EH (cell line): ENCODE data around the gene TUBGCP6.

Experiments
- DNase-seq: peaks from one replicate; pipeline ENCODE4 v3.0.0-alpha.2; 2015; ENCODE audit warnings: low read depth

Gene TUBGCP6, protein sequence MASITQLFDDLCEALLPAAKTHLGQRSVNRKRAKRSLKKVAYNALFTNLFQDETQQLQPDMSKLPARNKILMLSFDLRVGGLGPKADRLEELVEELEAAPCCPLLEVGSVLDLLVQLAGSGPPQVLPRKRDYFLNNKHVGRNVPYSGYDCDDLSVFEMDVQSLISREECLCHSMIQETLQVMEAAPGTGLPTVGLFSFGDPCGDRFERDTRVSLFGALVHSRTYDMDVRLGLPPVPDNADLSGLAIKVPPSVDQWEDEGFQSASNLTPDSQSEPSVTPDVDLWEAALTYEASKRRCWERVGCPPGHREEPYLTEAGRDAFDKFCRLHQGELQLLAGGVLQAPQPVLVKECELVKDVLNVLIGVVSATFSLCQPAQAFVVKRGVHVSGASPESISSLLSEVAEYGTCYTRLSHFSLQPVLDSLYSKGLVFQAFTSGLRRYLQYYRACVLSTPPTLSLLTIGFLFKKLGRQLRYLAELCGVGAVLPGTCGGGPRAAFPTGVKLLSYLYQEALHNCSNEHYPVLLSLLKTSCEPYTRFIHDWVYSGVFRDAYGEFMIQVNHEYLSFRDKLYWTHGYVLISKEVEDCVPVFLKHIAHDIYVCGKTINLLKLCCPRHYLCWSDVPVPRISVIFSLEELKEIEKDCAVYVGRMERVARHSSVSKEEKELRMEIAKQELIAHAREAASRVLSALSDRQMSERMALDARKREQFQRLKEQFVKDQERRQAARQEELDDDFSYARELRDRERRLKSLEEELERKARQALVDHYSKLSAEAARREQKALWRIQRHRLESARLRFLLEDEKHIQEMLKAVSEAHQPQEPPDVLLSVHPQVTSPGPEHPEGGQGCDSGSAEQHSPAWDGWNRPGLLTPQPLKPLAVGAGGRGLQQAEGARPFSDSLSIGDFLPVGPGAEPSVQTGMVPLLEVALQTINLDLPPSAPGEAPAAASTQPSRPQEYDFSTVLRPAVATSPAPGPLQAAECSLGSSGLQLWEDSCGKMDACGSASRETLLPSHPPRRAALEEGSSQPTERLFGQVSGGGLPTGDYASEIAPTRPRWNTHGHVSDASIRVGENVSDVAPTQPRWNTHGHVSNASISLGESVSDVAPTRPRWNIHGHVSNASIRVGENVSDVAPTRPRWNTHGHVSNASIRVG (N-terminal part only)

DNA sequence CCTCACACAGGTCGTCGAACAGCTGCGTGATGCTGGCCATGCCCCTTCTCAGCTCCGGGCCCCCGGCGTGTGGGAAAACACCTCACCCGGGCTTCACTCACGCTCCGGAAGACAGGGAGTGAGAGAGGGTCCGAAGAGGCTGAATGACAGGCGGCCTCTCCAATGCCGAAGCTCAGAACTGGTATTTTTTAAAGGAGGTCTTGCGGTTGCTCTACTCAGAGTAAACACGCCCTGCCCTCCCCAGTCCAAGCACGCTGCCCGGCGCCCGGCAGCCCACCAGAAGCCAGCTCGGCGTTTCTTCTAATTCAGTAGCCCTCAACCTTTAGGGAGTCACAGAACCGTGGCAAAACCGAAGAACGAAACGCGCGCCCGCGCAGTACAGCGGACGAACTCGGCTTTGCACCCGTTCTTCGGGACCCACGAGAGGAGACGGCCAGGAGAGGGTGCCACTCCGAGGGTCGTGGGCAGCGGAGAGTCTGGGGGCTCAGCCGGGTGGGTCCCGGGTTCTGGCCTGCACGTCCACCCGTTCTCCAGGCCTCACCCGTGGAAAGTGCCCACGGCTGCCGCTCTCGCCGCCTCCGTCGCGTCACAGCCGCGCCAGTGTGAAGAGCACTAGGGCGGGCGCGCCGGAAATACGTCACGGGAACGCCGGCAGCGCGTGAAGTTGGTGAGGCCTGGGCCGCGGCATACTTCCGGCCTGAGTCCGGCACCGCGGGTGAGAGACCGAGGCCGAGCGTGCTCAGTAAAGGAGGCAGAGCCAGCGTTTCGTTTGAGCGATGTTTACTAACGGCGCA, at the start of gene TUBGCP6:
Gene TUBGCP6, minus strand, starts transcription at position 604 of the 794 bp plus-strand sequence. Its CDS starts 564 bp downstream, at position 40.
- peak; percentile 92 for DNase-seq

DNA sequence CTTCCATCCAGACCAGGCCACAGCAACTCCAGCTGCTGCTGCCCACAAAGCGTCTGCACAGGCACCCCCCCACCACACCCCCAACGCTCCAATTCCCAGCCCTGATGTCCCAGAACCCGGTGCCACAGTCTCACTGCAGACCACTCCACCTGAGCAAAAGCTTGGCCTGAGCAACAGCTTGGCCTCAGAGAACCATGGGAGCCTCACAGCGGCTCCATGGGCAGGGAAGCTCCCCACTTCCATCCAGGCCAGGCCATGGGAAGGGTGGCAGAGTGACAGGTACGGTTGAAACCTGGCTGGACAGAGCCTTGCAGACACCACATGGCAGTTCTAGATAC, 49.5 kb upstream of the TUBGCP6 start:
- no peak for DNase-seq

DNA sequence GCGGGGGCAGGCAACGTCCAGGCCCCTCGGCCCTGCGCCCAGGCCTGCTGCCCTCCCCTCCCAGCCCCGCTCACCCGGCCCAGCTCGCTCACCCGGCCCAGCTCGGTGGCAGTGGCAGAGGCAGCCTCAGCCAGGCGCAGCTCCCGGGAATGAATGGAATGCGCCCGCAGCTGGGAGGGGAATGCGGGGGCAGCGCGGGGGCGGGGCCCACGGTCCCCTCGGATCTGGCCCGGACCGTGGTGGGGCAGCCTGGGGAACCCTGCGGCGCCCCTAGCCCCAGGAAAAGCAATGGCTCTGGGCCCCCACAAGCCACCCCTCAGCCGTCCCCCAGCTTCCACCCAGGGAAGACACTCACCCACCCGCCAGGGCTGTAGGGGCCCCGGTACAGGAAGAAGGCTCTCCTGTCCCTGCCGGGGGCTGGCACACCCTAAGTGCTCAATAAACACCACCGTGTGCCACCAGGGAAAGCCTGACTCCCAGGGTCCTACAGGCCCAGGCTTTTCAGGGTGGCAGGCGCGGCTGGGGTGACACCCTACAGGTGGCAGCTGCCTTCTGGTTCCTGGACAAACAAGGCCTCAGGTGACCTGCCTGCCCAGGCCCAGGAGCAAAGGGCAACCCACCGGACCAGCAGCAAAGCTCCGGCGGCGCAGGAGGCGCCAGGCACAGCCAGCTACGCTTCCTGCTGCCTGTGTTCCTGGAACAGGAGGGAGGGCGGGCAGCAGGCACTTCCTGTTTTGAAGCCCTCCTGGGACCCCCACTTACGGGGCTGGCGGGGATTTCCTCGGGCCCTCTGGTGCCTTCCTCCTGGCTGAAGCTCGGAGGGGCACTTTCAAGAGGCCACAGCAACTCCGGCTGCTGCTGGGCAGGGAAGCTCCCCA, 48.9 kb upstream of the TUBGCP6 start:
- peak; percentile 92 for DNase-seq

DNA sequence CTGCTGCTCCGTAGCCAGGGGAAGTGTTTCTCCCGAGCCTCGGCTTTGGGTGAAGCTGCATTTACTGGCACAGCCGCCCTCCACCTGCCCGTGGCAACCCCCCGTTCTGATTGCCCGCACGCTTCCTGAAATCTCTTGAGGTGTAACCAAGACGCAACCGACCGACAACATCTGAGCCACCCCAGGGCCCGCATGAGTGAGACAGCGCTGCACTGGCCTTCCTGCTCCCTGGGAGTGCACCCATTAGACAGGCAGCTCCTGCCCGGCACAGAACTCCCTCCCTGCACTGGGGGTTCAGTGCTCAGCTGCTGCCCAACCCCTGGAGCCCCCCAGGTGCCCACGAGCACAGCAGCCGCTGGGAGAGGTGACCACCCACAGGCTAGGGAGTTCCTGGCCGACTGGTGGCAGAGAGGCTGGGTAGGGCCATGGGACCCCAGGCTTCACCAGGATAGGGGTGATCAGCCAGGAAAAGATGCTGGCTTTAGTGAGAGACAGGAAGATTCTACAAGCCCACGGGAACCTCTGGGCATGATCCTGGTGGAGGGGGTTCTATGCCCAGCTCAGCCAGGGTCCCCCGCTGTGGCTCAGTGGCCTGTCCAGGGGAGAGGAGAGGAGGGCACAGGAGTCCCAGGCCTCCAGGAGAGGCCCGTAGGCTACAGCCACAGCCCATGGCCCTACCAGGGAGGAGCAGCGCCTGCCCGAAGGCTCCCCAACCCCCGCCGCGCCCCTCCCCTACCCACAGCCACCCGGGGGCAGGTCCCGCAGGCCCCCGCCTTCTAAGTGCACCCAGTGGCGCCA, 48.0 kb upstream of the TUBGCP6 start:
- no peak for DNase-seq

DNA sequence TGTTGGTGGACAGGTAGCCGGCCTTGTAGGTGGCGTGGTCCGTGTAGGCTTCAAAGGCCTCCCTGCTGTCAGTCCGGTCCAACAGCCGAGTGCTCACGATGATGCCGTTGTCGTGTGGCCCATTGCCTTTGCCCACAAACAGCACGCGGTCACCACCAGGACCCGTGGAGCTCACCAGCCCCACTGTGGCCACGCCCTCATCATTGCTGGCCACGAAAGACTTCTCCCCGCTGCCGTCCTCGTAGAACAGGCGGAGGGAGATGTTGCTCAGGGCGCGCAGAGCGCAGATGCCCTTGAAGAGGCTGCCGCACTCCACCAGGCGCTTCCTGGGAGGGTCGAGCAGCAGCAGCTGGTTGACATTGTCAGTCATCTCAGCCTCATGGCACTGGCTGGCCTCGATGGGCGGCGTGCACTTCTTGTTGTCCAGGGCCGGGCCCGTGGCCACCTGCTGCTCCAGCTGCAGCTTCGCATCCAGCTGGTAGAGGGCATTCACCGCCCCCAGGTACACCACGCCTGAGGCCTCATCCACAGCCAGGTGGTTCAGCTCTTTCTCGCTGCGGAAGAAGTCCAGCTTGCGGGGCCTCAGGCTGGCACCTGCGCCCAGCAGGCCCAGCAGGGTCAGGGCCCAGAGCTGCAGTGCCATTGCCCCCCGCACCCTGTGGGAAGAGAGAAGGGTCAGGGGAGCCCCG, 45.3 kb upstream of the TUBGCP6 start:
- no peak for DNase-seq

DNA sequence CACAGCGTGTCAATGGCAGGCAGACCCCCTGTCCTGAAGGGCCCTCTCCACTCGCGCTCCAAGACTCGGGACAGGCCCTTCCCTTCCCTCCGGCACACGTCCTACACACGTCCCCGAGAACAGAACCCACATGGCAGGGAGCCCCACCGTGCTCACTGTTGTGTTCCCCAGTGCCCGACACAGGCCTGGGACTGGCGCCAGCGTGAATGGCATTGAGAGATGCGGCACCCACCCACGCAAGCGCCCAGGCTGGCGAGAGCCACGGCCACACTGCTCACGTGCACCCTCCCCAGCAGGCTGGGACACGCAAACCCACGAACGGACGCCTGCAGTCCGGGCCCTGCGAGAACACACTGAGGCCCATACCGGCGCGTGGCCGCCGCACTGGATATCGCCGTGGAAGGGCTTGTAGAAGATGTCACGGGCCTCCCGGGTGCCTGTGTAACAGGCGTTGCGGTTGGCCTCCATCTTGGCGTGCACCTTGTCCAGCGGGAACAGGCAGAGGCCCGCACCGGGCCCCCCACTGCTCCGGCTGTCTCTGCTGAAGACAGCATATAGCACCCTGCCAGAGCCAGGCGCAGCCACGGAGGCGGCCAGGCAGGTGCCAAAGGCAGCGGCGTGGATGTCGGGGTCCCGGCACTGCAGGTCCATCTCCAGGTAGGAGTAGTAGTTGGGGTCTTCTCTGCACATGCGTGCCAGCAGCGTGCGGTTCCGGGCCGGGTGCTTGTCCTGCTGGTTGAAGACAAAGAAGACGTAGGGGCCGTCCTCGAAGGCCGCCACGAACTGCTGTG, 44.5 kb upstream of the TUBGCP6 start:
- no peak for DNase-seq

DNA sequence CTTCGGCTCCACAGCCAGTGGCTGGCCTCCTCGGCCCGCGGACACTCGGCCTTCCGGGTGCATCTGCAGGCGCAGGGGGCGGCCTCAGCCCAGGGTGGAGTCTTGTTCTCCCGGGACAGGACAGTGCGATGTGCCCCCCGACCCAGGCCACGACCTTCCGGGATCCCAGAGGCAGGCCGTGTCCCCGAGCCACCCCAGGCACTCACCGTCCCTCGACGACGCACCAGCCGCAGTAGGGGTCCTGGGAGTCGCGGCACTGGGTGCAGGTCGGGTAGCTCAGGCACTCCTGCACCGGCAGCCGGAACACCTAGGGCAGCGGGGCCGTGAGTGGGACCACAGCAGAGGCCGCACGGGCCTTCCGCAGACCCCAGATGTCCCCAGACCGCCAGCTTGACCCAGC, 42.9 kb upstream of the TUBGCP6 start:
- no peak for DNase-seq

DNA sequence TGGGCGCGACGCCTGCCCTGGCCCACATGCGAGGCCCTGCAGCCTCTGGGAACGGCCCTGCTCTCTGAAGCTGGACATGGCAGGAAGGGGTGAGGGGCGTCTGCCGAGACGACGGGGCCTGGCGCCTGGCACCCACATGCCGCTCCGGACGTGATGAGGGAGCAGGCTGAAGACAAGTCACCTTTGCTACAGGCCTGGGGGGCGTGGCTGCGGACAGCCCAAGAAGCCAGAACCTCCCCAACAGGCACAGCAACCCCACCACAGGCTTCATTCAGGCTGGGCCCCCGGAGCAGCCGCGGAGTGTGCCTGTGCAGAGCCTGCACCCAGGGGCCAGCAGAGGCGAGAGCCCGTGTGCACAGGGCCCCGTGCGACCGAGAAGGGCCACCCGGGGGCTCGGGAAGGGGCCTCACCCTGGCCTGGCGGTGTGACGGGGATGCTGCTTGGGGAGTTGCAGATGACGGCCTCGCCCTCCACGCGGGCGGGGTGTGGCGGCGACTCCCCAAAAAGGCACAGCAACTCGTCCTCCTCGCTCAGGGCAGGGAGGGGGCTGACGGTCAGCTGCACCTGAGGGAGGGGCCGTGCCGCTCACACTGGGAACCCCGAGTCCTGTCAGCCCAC, 42.0 kb upstream of the TUBGCP6 start:
- no peak for DNase-seq

DNA sequence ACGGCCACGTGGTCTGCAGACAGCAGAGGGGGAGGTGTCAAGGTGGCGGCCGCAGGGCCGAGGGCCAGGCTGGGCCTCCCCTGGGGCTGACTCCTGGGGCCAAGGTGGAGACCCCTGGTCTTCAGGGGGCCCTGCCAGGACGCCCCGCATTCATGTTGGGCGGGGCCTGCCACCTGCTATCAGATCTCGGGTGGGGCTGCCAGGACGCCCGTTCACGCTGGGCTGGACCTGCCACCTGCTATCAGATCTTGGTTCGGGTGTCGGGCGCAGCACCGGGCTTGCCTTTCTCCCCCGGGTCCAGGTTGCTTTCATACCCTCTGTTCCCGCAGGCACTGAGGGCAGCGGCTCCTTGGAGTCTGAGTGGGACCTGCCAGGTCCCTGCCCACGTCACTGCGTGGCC, 41.5 kb upstream of the TUBGCP6 start:
- no peak for DNase-seq

DNA sequence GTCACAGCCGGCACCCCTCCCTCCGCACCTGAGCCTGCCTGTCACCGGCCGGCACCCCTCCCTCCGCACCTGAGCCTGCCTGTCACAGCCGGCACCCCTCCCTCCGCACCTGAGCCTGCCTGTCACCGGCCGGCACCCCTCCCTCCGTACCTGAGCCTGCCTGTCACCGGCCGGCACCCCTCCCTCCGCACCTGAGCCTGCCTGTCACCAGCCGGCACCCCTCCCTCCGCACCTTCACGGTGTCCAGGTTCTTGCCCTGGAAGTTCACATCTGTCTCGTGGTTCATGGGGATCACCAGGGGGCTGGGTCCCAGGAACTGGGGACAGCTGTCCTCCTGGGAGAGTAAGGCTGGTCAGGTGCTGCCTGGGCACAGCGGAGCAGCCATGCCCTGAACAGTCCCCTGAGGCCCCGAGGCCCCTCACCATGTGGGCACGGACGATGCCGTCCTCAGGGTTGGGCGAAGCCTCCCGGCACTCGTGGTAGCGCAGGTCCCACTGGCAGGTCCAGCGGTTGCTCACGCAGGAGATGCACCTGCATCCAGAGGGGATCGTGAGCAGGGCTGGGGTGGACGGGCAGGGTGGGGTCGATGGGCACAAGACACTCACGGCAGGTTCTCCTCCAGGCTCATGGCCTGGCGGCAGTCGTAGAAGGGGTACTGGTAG, 40.9 kb upstream of the TUBGCP6 start:
- no peak for DNase-seq

DNA sequence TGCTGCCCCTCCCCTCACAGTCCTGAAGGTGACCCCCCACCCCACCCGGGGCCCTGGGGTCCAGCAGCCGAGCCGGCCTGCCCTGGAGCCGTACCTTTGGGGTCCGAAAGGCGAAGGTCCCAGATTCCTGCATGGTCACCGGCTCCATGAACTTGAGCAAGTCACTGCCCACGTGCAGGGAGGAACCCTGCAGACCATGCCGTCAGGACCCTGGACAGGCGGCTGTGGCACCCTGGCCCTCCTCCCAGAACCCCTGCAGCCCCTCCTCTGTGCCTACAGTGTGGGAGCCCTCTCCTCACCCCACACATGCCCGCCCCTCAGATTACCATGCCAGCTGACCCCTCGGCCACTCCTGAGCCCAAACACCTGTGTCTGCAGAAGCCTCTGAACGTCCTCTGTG, 39.7 kb upstream of the TUBGCP6 start:
- DNase-seq = no peak

DNA sequence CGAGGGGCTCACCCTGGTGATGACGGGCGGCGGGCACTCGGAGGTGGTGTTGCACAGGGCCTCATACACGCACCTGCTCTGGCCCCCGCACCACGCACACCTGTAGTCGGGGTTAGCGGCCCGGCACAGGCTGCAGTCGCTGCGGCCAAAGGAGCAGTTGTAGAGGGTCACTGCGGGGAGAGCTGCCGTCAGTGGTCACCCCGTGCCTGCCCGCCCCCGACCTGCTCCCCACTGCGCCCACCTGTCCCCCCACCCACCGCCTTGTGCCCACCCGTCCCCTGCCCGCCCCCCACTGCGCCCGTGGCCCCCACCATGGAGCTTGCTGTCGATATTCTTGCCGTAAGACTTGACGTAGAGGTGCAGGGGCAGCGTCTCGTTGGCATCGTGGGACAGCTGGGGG, 39.0 kb upstream of the TUBGCP6 start:
- DNase-seq = no peak

DNA sequence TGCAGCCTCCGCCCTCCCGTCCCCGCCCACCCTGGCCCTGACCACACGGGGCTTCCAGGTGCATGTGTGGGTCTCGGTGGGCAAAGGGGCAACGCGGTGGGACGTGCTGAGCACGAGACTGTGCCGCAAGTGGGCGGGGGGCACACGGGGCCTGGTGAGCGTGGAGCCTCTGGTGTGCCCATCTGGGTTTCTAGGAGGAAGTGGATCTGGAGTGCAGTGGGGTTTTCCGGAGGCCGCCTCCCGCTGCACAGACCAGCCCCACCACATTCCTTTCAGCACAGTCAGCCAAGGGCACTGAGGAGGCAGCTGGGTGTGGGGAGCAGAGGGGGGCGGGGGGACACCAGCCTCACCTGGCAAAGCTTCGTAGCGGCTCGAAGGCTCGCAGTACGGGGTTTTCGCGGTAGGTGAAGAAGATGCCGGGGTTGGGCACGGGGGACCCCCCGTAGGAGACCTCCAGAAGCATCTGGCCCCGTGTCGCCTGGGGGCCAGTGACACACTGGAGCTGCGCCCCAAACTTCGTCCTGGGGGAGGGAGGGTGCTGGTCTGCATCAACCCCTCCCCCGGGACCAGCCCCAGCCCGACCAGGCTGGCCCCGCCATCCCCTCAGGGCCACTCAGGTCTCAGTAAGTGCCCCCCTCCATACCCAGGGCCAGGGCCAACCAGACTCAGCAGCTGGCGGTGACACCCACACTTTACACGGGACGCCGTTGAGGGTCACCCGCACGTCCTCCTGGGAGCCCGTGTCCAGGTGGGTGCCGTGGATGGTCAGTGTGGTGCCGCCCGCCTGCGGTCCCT, 37.7 kb upstream of the TUBGCP6 start:
- peak; percentile 88 for DNase-seq

DNA sequence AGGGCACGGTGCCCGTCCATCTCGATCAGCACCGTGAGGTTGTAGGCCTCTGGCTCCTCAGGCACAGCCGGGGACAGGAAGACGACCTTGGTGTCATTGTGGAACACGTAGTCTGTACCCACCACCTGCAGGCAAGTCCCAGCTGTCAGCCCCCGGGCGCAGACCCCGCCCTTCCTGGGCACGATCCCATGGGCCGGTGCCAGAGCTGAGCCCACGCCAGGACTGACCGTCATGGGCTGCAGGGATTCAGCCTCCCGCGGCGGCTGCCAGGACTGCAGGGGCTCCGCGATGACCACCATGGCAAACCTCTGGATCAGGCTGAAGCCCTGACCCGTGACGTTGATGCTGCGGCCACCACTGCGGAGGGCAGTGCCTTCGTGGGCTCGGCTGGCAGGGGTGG, 37.1 kb upstream of the TUBGCP6 start:
- DNase-seq = no peak

DNA sequence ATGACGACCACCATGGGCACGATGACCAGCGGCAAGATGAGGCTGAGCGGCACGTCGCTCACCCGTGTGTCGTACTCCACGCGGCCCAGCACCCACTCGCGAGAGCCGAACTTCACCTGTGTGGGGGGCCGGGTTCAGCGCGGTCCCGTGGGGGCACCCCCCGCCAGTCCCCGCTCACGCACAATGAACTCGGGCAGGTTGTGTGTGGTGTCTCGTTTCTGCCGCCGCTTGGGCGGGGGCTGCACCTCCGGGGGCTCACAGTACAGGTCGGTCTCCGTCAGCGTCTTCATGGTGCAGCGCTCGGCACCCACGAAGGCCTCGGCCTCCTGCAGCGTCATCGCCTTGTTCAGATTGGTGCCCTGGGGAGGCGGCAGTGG, 36.5 kb upstream of the TUBGCP6 start:
- no peak for DNase-seq

DNA sequence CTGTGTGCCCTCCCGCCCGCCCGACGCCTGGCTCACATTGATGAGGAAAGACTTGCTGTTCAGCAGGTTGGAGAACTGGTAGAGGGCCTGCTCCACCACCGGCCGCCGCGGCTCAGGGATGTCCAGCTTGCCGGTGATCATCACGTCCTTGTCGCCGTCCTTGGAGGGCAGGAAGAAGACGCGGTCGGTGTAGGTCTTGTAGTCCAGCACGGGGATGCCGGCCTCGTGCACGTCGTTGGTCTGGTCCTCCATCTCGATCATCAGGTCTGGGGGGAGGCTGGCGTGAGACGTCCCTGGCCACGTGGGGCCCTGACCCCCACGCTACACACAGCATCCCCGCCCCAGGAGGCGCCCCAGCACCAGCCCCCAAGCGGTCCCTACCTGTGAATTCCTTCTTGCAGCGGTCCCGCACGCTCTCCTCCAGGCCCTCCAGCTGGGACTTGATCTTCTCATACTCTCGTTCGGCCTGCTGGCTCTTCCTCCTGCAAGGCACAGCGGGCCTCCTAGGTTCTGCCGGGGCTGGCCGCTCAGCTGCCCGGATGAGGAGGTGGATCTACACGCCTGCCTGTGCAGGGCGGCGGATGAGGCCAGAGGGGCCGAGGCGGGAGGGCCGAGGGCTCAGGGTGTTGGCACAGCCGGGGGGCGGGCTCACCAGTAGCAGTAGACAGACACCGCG, 36.0 kb upstream of the TUBGCP6 start:
- no peak for DNase-seq
